Breast epithelium (tissue), 4 donors: ENCODE data around the gene IL3RA. TPM values are rescaled to one million over a fixed set of nuclear protein-coding genes. Genes with fewer than 3 reads are reported as not detected.
"Not testable (repeated sequence)": the region's sequence is repeated elsewhere in the genome, so short reads cannot be mapped to it uniquely, and the experiment has no call there.

Experiments
- DNase-seq, 2 donors: peaks; one replicate each; pipeline ENCODE4 v3.0.0-alpha.2; 2019; ENCODE audit warnings: low spot score in 2 of 2
- H3K27ac ChIP-seq, 2 donors: fragments of 200-600 bp; sonication (generic) in 1 of 2; one replicate each; pipeline ENCODE4 v1.5.1; 2016 to 2019; ENCODE audit warnings: mild to moderate bottlenecking in 1 of 2
- H3K27me3 ChIP-seq, 2 donors: fragments of 200-600 bp; sonication (generic) in 1 of 2; one replicate each; pipeline versions ENCODE4 v1.5.1 to v1.6.0; 2017 to 2019; ENCODE audit warnings: control low read depth in 1 of 2, mild to moderate bottlenecking in 1 of 2
- H3K36me3 ChIP-seq: fragments of 200-600 bp; one replicate; pipeline ENCODE4 v1.5.1; 2019
- H3K4me1 ChIP-seq, 2 donors: fragments of 200-600 bp; sonication (generic); one replicate each; pipeline ENCODE4 v1.5.1; 2016 to 2019; ENCODE audit warnings: control low read depth in 1 of 2
- H3K4me3 ChIP-seq, 3 donors: fragments of 200-600 bp; sonication (generic); 1 replicate in 2 of 3; 2 replicates in 1 of 3; pipeline ENCODE4 v1.5.1; 2016 to 2019; ENCODE audit warnings: mild to moderate bottlenecking in 3 of 3, moderate library complexity in 2 of 3
- H3K9me3 ChIP-seq, 2 donors: fragments of 200-600 bp; sonication (generic) in 1 of 2; one replicate each; pipeline ENCODE4 v1.5.1; 2016 to 2019; ENCODE audit warnings: control low read depth in 1 of 2
- CTCF ChIP-seq, 3 donors: fragments of 450-650 bp; IDR thresholded peaks; one replicate each; pipeline ENCODE4 v1.5.1; 2016 to 2017; ENCODE audit warnings: antibody characterized with exemption in 3 of 3, mild to moderate bottlenecking in 3 of 3, moderate library complexity in 3 of 3
- POLR2A ChIP-seq: fragments of 450-650 bp; IDR thresholded peaks from one replicate; pipeline ENCODE4 v1.6.1; 2016; ENCODE audit warnings: antibody characterized with exemption, mild to moderate bottlenecking, moderate library complexity
- POLR2AphosphoS5 ChIP-seq, 3 donors: sonication (generic); formaldehyde crosslinking; IDR thresholded peaks; one replicate each; pipeline ENCODE4 v1.6.1; 2017; ENCODE audit warnings: antibody characterized with exemption in 3 of 3
- intact Hi-C: fragments of 100-400 bp; cut with DNase I; formaldehyde crosslinking; loops from one replicate; pipeline ENCODE4 v1.15.1; 2023; ENCODE audit warnings: low total_unique reads
- total RNA-seq, 3 donors: library from RNA; depleted of rRNA; stranded (reverse); fragments of >200 nt; gene quantifications; one replicate each; pipeline ENCODE4 v1.1.0, GENCODE V29; 2016

IL3RA gene
- total RNA-seq, 3 donors from 2014 or later: 2.9 to 7.5 (median 7.4) TPM

DNA sequence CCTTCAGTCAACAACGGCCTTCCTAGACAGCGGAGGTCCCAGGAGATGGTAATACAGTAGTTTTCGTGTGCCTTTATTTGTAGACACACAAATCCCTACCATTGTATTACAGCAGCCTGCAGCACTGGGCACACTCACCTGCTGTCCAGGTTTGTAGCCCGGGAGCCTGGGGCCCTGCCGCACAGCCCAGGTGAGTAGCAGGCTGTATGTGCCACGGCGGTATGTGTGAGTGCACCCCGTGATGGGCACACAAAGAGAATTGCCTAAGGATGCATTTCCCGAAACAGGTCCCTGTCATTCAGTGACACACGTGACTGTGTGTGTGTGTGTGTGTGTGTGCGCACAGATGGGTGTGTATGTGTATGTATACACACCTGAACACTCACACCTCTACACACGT lies 63.5 kb downstream of the IL3RA start:
- Histone ChIP-seq H3K4me3 (no peak overlapping the region), H3K27me3 (no peaks in the 10 kb centered on the region), H3K9me3 (no peaks in the 10 kb centered on the region), H3K36me3 (peaks cover 4% of the 10 kb centered on the region), H3K27ac (no peak overlapping the region), H3K4me1 (no peaks in the 10 kb centered on the region)
- no peak for DNase-seq
- TF ChIP-seq CTCF (IDR thresholded peaks at IDR 0.05): no peak
- no peak for TF ChIP-seq POLR2A
- no peak for TF ChIP-seq POLR2AphosphoS5 (IDR thresholded peaks at IDR 0.05)
- intact Hi-C loops: no loop called here

DNA sequence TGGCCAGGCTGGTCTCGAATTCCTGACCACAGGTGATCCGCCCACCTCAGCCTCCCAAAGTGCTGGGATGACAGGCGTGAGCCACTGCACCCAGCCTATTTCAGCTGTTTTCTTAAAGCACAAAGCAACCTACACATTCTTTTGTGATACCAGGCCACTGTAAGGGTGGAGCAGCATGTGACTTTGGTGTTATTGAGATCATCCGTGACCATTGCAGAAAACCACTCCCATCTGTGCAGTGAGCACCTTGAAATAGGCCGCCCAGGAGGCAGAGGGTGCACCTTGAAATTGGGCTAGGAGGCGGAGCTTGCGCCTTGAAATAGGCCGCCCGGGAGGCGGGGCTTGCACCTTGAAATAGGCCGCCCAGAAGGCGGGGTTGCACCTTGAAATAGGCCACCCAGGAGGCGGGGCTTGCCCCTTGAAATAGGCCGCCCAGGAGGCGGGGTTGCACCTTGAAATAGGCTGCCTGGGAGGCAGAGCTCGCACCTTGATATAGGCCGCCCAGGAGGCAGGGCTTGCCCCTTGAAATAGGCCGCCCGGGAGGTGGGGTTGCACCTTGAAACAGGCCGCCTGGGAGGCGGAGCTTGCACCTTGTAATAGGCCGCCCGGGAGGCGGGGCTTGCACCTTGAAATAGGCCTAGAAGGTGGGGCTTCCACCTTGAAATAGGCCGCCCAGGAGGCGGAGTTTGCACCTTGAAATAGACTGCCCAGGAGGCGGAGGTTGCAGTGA lies 64.3 kb downstream of the IL3RA start:
- intact Hi-C loops: no loop called here
- Histone ChIP-seq H3K27me3 (no peaks in the 10 kb centered on the region), H3K9me3 (no peaks in the 10 kb centered on the region), H3K4me3 (no peak overlapping the region), H3K36me3 (peaks cover 4% of the 10 kb centered on the region), H3K27ac (no peak overlapping the region), H3K4me1 (no peaks in the 10 kb centered on the region)
- TF ChIP-seq POLR2AphosphoS5 (IDR thresholded peaks at IDR 0.05): no peak
- TF ChIP-seq CTCF (IDR thresholded peaks at IDR 0.05): no peak
- DNase-seq: no peak

DNA sequence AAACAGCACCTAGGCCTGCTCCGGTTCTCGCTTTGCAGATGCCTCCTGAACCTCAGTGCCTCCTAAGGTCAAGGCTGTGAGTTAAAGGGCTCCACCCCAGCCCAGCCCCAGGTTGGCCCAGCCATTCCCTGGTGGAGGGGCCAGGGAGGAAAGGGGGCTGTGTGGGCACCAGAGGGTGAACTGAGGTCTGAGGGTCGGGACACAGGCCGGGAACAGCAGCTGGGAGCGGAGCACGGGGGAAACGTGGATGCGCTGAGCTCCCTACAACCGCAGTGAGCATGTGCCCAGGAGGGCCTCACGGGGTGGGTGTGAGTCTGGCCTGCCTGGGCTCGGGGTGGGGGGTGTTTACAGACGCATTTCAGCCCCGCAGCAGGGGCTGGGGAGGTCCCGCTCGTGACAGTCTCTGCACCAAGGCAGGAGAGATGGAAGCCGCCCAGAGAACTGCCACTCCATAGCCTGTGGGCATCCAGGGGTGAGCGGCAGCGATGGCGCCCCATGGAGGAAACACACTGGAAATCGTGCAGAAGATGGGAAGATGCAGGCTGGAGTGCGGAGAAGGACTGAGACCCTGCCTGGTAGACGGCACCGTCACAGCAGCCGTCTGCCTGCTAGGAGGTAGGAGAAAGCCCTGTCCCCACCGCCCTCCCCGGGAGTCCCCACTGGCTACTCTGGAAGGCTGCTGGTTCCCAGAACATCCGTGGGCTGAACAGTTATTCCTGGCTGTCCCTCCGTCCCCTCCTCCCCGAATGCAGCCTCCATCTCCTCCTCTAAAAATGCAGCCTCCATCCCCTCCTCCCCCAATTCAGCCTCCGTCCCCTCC lies 65.2 kb downstream of the IL3RA start:
- H3K4me3 ChIP-seq: no peak overlapping the region
- intact Hi-C loops: no loop called here
- H3K4me1 ChIP-seq: no peaks in the 10 kb centered on the region
- no peak for DNase-seq
- no peaks in the 10 kb centered on the region for H3K9me3 ChIP-seq
- no peak for TF ChIP-seq POLR2A
- TF ChIP-seq POLR2AphosphoS5 (IDR thresholded peaks at IDR 0.05): no peak
- TF ChIP-seq CTCF (IDR thresholded peaks at IDR 0.05): no peak
- no peak overlapping the region for H3K27ac ChIP-seq
- H3K27me3 ChIP-seq: no peaks in the 10 kb centered on the region
- peaks cover 4% of the 10 kb centered on the region for H3K36me3 ChIP-seq

GRCh38 chrX:1403228-1403627 lies 66.6 kb downstream of the IL3RA start:
- Histone ChIP-seq H3K36me3 (peaks cover 4% of the 10 kb centered on the region), H3K9me3 (no peaks in the 10 kb centered on the region), H3K27ac (no peak overlapping the region), H3K27me3 (no peaks in the 10 kb centered on the region), H3K4me1 (no peaks in the 10 kb centered on the region), H3K4me3 (no peak overlapping the region)
- TF ChIP-seq CTCF (IDR thresholded peaks at IDR 0.05) (no peak), POLR2AphosphoS5 (IDR thresholded peaks at IDR 0.05) (no peak), POLR2A (no peak)
- intact Hi-C loops: no loop called here
- DNase-seq: no peak

DNA sequence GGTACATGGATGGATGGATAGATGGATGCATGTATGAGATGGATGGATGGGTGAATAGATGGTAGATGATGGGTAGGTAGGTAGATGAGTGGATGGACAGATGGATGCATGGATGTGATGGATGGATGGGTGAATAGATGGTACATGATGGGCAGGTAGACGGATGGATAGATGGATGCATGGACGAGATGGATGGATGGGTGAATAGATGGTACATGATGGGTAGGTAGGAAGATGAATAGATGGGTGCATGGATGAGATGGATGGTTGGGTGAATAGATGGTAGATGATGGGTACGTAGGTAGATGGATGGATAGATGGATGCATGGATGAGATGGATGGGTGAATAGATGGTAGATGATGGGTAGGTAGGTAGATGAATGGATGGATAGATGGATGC lies 67.3 kb downstream of the IL3RA start:
- H3K9me3 ChIP-seq, H3K27me3 ChIP-seq, H3K4me3 ChIP-seq, DNase-seq, intact Hi-C loops, H3K4me1 ChIP-seq, H3K36me3 ChIP-seq, H3K27ac ChIP-seq: not testable (repeated sequence)

- H3K27ac ChIP-seq, intact Hi-C loops, H3K27me3 ChIP-seq, H3K9me3 ChIP-seq, DNase-seq, H3K36me3 ChIP-seq, H3K4me3 ChIP-seq, H3K4me1 ChIP-seq: not testable (repeated sequence)
Observed at GRCh38 chrX:1405769-1406168, 69.2 kb downstream of the IL3RA start.
